Mucosa of stomach (tissue), 1 donor: ENCODE results near the gene DHX29.
"Not testable (repeated sequence)": the region's sequence is repeated elsewhere in the genome, so short reads cannot be mapped to it uniquely, and the experiment has no call there.

ENCODE experiments used
- H3K27me3 ChIP-seq: one replicate; pipeline ENCODE4 v1.7.0; 2013; ENCODE audit warnings: mild to moderate bottlenecking, low read length; ENCODE audit not compliant: control insufficient read depth, insufficient read depth
- H3K36me3 ChIP-seq: one replicate; pipeline ENCODE4 v1.7.0; 2013; ENCODE audit warnings: low read length; ENCODE audit not compliant: control insufficient read depth, insufficient read depth
- H3K4me1 ChIP-seq: one replicate; pipeline ENCODE4 v1.7.0; 2013; ENCODE audit warnings: mild to moderate bottlenecking, low read length; ENCODE audit not compliant: control insufficient read depth, insufficient read depth
- H3K4me3 ChIP-seq: one replicate; pipeline ENCODE4 v1.7.0; 2013; ENCODE audit warnings: low read length
- H3K9ac ChIP-seq: one replicate; pipeline ENCODE4 v1.7.0; 2013; ENCODE audit warnings: mild to moderate bottlenecking, low read length, moderate library complexity
- H3K9me3 ChIP-seq: one replicate; pipeline ENCODE4 v1.7.0; 2013; ENCODE audit warnings: mild to moderate bottlenecking, low read length, moderate library complexity; ENCODE audit not compliant: control insufficient read depth
- donor health status: Pancreatic carcinoma.

DHX29 gene

DNA sequence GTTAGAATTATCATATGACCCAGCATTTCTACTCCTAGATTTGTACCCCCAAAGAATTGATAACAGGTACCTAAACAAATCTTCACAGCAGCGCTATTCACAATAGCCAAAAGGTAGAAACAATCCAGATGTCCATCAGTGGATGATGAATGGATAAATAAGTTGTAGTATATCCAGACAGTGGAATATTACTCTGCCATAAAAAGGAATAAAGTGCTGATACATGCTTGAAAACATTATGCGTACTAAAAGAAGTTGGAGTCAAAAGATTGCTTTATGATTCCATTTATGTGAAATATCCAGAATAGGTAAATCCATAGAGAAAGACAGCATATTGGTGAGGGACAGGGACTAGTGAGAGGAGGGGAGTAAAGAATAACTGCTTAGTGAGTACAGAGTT is 26.3 kb upstream of the DHX29 start:
- H3K4me1 ChIP-seq = no peaks in the 10 kb centered on the region
- no peaks in the 10 kb centered on the region for H3K27me3 ChIP-seq
- H3K4me3 ChIP-seq = no peak overlapping the region
- H3K36me3 ChIP-seq = no peaks in the 10 kb centered on the region
- no peak overlapping the region for H3K9ac ChIP-seq
- H3K9me3 ChIP-seq = no peaks in the 10 kb centered on the region

- no peaks in the 10 kb centered on the region for H3K4me1 ChIP-seq
- no peaks in the 10 kb centered on the region for H3K9me3 ChIP-seq
- no peak overlapping the region for H3K4me3 ChIP-seq
- no peak overlapping the region for H3K9ac ChIP-seq
- no peaks in the 10 kb centered on the region for H3K27me3 ChIP-seq
- no peaks in the 10 kb centered on the region for H3K36me3 ChIP-seq
These were observed 25.5 kb upstream of the DHX29 start for GRCh38 chr5:55333017-55333416.

- no peaks in the 10 kb centered on the region for H3K27me3 ChIP-seq
- no peak overlapping the region for H3K9ac ChIP-seq
- H3K9me3 ChIP-seq = no peaks in the 10 kb centered on the region
- H3K4me3 ChIP-seq = no peak overlapping the region
- H3K4me1 ChIP-seq = no peaks in the 10 kb centered on the region
- H3K36me3 ChIP-seq = no peaks in the 10 kb centered on the region
These were observed 23.8 kb upstream of the DHX29 start for GRCh38 chr5:55331321-55331720.

- no peaks in the 10 kb centered on the region for H3K9me3 ChIP-seq
- H3K27me3 ChIP-seq = no peaks in the 10 kb centered on the region
- no peak overlapping the region for H3K9ac ChIP-seq
- no peak overlapping the region for H3K4me3 ChIP-seq
- H3K4me1 ChIP-seq = no peaks in the 10 kb centered on the region
- no peaks in the 10 kb centered on the region for H3K36me3 ChIP-seq
These were observed 19.8 kb upstream of the DHX29 start for GRCh38 chr5:55327281-55327680.

DNA sequence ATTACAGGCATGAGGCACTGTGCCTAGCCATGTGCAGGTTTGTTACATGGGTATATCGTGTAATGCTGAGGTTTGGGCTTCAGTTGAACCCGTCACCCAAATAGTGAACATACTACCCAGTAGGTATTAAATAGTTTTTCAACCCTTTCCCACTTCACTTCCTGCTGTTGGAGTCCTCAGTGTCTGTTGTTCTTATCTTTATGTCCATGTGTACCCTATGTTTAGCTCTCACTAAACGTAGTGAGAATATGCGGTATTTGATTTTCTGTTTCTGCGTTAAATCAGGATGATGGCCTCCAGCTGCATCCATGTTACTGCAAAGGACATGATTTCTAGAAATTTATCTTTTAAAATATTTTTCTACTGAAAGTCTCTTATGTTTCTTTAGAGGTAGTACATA is 18.1 kb upstream of the DHX29 start:
- Histone ChIP-seq H3K9me3 (no peaks in the 10 kb centered on the region), H3K9ac (no peak overlapping the region), H3K27me3 (no peaks in the 10 kb centered on the region), H3K4me1 (no peaks in the 10 kb centered on the region), H3K4me3 (no peak overlapping the region), H3K36me3 (no peaks in the 10 kb centered on the region)

DNA sequence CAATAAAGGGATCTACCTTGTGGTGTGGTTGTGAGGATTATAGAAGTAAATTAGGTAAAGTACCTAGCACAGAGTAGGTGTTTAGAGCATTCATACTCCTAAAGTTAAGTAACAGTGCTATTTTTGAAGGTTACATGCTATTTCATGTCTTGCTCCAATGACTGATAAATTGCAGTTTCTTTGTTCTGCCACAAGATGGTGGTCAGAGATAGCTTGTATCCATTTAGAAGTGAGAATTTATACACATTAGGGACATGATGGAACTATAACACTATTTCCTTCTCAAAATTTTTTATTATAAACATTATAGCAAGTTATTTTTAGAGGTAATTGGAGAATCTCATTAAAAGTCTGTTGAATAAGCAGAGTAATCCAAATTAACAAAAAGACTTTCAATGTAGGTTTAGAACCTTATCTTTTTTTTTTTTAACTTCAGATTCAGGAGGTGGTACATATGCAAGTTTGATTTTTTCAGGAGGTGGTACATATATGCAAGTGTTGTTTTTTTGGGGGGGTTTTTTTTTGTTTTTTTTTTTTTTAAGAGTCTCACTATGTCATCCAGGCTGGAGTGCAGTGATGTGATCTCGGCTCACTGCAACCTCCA is 17.4 kb upstream of the DHX29 start:
- Histone ChIP-seq H3K9me3 (no peaks in the 10 kb centered on the region), H3K36me3 (no peaks in the 10 kb centered on the region), H3K27me3 (no peaks in the 10 kb centered on the region), H3K4me3 (no peak overlapping the region), H3K4me1 (no peaks in the 10 kb centered on the region), H3K9ac (no peak overlapping the region)

DNA sequence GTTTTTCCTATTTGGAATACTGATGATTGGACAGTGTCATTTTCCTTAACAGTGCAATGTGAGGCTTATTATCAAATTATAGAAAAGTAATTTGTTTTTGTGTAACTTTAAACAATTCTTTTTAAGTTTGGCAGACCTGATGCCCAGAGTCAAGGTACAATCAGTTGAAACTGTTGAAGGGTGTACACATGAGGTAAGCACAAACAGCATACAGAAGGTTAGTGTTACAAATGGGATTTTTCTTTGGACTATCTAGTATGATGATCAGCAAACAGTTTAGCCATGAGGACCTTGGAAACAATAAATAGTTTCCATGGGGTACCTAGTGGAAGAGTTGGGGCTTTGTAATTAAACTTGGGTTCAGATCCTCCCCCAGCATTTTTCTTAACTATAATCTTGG is 16.5 kb upstream of the DHX29 start:
- Histone ChIP-seq H3K4me1 (no peaks in the 10 kb centered on the region), H3K36me3 (no peaks in the 10 kb centered on the region), H3K9ac (no peak overlapping the region), H3K4me3 (no peak overlapping the region), H3K9me3 (no peaks in the 10 kb centered on the region), H3K27me3 (no peaks in the 10 kb centered on the region)

DNA sequence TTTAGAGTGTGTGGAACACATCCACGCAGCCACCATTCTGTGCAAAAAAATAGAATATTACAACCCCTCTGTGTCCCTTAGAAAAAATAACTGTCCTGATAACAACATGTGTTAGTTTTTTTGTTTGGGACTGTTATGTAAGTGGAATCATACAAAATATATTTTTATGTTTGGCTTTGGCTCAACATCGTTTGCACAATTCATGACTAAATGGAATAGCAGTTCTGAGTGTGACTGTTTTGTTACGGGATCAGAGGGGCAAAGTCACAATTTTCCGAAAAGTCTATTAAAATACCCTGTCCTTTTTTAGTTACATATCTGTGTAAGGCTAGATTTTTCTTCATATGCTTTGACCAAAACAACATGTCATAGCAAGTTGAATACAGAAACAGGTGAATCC is 13.1 kb upstream of the DHX29 start:
- H3K4me1 ChIP-seq = no peaks in the 10 kb centered on the region
- no peak overlapping the region for H3K9ac ChIP-seq
- H3K4me3 ChIP-seq = no peak overlapping the region
- H3K36me3 ChIP-seq = no peaks in the 10 kb centered on the region
- no peaks in the 10 kb centered on the region for H3K9me3 ChIP-seq
- H3K27me3 ChIP-seq = no peaks in the 10 kb centered on the region

DNA sequence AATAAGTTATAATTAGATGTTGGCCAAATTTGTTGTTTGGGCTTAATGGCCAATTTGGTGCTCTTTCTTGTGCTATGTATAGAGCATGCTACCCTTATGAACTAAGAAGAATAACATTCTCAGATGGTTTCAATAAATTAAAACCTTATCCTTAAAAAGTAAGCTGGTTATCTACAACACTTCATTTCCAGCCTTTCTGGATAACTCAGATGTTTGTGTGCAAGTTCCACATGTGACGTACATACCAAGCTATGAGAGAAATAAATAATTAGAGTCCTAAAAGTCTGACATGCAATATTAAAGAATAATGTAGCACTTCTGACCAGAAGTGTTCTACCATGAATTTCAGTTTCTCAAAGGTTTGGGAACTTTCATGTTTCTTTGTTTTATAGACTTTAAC is 12.0 kb upstream of the DHX29 start:
- Histone ChIP-seq H3K4me3 (no peak overlapping the region), H3K4me1 (no peaks in the 10 kb centered on the region), H3K9me3 (no peaks in the 10 kb centered on the region), H3K27me3 (no peaks in the 10 kb centered on the region), H3K36me3 (no peaks in the 10 kb centered on the region), H3K9ac (no peak overlapping the region)

DNA sequence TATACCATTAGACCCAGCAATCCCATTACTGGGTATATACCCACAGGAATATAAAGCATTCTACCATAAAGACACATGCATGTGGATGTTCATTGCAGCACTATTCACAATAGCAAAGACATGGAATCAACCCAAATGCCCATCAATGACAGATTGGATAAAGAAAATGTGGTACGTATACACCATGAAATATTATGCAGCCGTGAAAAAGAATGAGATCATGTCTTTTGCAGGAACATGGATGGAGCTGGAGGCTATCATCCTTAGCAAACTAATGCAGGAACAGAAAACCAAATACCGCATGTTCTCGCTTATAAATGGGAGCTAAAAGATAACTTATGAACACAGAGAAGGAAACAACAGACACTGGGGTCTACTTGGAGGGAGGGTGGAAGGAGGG is 10.7 kb upstream of the DHX29 start:
- not testable (repeated sequence) for H3K9ac ChIP-seq

DNA sequence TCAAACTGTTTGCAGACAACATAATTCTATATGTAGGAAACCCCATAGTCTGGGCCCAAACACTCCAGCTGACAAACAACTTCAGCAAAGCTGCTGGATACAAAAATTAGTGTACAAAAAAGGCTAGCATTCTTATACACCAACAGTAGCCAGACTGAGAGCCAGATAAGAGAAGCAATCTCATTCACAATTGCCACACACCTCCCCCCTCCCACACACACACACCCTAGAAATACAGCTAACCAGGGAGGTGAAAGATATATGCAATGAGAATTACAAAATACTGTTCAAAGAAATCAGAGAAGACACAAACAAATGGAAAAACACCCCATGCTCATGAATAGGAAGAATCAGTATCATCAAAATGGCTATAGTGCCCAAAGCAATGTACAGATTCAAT is 9.3 kb upstream of the DHX29 start:
- Histone ChIP-seq H3K9ac (no peak overlapping the region), H3K4me3 (no peak overlapping the region), H3K4me1 (no peaks in the 10 kb centered on the region), H3K27me3 (no peaks in the 10 kb centered on the region), H3K9me3 (no peaks in the 10 kb centered on the region), H3K36me3 (no peaks in the 10 kb centered on the region)

More for the DNA sequence above, 10.7 kb upstream of the DHX29 start:
- H3K4me1 ChIP-seq, H3K4me3 ChIP-seq, H3K36me3 ChIP-seq, H3K9me3 ChIP-seq, H3K27me3 ChIP-seq: not testable (repeated sequence)

- no peaks in the 10 kb centered on the region for H3K4me1 ChIP-seq
- no peaks in the 10 kb centered on the region for H3K9me3 ChIP-seq
- H3K27me3 ChIP-seq = no peaks in the 10 kb centered on the region
- H3K9ac ChIP-seq = no peak overlapping the region
- no peaks in the 10 kb centered on the region for H3K36me3 ChIP-seq
- no peak overlapping the region for H3K4me3 ChIP-seq
These were observed 8.8 kb upstream of the DHX29 start for GRCh38 chr5:55316289-55316688.
